Hypothalamus (tissue), 51 donors: ENCODE results near the gene PHLDA2.
A peak's percentile ranks its signal among the peaks of the same experiment; 100 is the strongest.
"Not testable (repeated sequence)": the region's sequence is repeated elsewhere in the genome, so short reads cannot be mapped to it uniquely, and the experiment has no call there.

Experiments
- DNase-seq, 51 donors: peaks; one replicate each; lab custom pipeline; 2025; lab: John Stamatoyannopoulos, UW

Gene PHLDA2

GRCh38 chr11:2945757-2946287, 16.6 kb upstream of the PHLDA2 start:
- DNase-seq: no peak

DNA sequence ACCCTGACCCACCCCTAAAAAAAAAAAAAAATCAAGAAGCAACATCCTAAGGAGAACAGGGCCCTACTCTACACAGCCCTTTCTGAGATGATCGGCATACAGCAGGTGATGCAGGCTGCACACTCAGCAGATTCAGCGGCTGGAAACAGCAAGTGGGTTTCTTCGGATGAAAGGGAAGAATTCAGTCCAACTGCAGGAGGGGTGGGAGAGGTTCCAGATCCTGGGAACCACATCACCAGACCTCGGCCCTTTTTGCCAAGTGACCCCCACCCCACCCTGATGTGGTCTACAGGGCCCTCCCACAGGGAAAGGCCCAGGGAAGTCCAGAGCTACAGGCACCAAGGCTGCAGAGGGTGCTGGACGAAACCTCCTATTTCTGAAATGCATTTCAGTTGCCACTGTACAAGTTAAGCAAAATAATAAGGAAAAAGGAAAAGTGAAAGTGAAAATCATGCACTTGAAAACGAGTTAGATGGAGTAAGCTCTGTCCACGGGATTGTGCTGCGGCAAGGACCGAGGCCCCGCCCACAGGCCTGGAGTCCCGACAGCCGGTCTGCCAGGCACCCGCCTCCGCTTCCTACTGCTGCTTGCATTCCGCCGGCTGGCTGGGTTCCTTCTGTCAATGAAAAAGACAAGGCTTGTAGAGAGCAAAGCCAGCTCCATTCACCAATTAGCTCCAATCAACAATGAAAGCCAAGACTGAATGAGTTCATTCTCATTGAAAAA, 16.0 kb upstream of the PHLDA2 start:
- DNase-seq: peak in 47 of 51 donors; percentile 13 to 92 (median 76)

DNA sequence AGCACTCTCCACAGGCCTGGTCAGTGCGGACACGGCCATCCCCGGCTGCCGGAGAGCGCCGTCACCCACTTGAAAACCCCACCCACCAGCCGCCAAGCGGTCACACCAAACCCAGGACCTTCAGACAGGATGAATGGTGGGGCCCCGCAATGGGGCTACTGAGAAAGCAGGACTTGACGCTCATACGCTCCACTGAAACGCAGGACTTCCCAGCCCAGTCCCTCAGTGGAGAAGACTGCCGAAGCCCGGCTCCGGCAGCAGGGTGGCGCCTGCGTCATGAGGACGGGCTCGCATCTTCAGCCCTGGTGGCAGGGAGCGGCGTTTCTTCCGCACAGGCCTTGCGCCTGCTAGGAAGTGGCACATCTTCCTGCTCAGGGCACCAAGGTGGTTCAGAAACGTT, 15.3 kb upstream of the PHLDA2 start:
- DNase-seq: no peak

DNA sequence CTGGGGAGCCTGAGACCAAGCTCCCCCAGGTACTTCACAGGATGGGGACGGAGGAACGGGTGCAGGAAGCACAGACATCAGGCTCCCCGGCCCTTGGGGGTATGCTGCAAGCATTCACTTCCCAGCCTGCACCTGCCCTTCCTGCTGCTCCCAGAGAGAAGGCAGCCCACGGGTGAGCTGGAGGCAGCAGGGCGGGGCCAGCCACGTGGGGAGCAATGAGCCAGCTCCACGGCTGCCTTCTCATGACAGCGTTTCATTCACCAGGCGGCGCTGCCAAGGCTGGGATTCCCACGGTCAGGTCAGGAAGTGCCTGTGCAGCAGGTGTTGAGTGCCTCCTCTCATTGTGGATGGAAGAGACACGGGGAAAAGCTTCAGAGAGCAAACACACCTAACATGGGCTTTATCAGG, 14.5 kb upstream of the PHLDA2 start:
- DNase-seq: peak in 5 of 51 donors; percentile 22 to 58 (median 30)

DNA sequence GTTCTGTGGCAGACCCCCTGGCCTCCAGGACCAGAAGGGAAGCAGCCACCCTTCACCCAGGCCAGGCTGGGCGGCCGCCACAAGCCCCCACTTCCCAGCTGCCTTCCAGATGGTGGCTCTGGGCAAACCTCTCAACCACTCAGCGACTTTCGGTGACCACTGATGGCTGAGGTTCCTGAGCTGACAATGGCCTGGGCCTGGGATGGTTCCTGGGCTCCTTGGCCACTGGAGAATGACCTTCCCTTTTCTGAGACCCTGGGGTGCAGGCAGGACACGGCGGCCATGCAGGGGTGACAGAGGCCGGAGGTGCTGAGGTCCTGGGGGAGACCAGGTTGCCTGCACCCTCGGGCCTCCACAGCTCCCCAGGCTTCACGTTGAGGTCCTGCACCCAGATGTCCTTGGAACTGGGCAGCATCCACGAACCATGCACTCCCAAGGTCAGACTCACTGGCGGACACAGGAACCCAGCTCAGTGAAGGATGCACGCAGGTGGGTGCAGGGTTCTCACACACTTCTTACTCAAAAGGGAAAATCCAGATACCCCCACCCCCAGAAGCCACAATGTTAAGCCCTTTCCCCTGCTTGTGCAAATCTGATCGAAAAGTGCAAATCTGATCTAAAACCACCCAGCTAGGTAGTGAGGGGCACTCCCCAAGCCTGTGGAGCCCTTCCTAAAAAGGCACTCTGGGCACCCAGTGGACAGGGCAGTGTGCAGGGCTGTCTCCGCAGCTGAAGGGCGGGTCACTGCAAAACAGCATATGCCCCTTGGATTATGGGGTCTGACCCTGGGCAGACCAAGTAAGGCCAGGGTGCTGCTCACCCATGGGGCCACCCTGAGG, 13.9 kb upstream of the PHLDA2 start:
- no peak for DNase-seq

DNA sequence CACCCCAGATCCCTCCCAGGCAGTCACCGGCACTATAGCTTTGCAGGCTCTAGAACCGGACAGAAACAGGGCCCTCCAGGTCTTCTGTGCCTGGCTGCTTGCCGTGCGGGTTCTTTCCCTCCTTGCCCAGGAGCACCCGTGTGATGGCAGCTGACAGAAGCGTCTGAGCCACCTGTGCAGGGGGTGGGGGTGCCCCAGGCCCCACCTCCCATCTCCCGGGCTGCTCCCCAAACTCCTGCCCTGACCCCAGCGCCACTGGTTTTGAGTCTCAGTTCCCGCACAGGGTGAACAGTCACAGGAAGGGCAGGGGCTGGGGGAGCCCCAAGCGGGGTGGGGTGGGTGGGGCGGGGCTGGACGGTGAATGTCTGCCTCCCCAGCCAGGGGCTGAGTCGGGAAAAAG, 13.2 kb upstream of the PHLDA2 start:
- DNase-seq: no peak

GRCh38 chr11:2940921-2941821, 12.0 kb upstream of the PHLDA2 start:
- no peak for DNase-seq

DNA sequence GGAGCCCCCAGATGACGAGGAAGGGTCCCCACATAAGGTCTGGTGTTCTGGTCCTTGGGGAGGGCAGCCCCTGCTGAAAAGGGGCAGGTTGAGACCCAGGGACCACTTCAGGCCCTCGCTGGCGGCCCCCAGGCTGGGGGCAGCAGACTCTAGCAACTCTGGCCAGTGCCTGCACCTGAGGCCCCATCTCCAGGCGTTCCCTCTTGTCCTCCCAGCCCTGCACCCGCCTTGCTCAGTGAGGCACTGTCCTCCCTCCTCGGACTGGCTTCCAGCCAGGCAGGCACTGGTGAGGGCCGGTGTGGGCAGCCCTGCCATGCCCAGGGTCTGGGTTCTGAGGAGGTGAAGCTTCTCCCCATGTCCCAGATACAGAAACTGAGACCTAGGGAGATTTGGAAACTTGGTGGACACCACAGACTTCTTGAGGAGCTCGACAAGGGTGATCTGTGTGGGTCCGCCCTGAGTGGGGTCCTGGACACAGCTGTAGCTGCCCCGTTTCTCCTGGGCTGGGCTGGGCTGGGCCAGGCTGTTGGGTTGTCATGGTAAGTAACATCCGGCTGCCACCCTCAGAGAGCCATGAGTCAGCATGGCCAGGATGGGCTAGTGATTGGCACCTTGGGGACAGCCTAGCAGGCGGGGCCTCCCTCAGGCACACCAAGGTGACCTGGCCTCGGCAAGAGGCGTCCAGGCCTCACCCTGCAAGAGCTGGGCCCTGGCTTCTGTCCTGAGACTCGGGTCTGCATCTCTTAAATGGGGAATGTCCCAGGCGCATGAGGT, 11.1 kb upstream of the PHLDA2 start:
- no peak for DNase-seq

GRCh38 chr11:2938458-2939418, 9.5 kb upstream of the PHLDA2 start:
- DNase-seq: not testable (repeated sequence)

DNA sequence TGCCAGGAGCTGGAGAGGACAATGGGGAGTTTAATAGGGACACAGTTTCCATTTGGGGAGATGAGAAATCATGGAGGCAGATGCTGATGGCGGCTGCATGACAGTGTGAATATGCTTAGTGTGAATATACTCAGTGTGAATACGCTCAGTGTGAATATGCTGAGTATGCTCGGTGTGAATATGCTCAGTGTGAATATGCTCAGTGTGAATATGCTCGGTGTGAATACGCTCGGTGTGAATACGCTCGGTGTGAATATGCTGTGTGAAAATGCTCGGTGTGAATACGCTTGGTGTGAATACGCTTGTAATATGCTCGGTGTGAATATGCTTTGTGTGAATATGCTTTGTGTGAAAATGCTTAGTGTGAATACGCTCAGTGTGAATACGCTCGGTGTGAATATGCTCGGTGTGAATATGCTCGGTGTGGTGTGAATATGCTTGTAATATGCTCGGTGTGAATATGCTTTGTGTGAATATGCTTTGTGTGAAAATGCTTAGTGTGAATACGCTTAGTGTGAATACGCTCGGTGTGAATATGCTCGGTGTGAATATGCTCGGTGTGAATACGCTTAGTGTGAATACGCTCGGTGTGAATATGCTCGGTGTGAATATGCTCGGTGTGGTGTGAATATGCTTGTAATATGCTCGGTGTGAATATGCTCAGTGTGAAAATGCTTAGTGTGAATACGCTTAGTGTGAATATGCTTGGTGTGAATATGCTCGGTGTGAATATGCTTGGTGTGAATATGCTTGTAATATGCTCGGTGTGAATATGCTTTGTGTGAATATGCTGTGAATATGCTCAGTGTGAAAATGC, 8.6 kb upstream of the PHLDA2 start:
- not testable (repeated sequence) for DNase-seq

GRCh38 chr11:2934611-2935239, 5.5 kb upstream of the PHLDA2 start:
- DNase-seq: no peak

DNA sequence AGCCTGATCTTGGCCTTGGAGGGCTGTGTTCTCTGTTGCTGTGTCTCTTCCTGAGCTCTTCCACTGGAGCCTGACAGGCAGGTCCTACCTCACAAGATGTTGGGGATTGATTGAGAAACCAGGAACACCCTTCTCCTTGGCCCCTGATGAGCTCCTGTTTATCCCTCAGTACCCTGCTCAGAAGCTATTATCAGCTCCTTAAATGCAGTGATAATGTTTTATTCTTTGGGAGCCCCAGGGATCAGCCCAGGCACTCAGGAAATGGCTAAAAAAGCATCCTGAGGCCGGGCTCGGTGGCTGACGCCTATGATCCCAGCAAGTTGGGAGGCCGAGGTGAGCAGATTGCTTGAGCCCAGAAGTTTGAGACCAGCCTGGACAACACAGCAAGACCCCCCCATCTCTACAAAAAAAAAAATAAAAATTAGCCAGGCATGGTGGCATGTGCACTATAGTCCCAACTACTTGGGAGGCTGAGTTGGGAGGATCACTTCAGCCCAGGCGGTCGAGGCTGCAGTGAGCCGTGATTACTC, 4.9 kb upstream of the PHLDA2 start:
- no peak for DNase-seq

DNA sequence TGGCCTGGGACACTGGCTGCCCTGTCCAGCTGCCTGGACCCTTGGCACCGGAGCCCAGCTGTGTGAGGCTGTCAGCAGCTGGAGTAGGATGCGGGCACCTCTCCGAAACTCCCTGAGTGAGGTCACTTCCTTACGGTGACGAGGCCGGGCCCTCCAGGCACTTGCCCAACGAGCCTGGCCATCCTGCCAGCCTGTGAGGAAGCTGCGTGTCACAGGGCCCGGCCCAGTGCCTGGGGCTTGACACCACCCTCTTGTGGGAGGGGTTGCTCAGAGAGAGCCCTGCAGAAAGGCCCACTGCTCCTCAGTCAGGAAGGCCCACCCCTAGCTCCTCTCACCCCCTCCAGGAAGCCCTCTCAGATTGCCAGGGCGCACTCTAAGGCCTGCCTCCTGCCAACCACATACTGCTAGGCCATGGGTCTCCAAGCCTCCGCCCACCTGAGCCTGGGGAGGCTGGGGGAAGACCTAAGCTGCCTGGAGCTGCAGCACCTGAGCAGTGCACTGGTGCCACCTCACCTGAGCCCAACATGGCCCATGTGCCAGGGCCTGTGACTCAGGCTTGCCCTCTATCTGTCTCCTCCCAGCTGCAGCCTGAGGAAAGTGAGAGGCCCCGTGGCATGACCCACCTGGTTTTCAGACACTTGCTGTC, 4.3 kb upstream of the PHLDA2 start:
- DNase-seq: peak in 7 of 51 donors; percentile 23 to 48 (median 28)

GRCh38 chr11:2932850-2933251, 3.6 kb upstream of the PHLDA2 start:
- DNase-seq: no peak

DNA sequence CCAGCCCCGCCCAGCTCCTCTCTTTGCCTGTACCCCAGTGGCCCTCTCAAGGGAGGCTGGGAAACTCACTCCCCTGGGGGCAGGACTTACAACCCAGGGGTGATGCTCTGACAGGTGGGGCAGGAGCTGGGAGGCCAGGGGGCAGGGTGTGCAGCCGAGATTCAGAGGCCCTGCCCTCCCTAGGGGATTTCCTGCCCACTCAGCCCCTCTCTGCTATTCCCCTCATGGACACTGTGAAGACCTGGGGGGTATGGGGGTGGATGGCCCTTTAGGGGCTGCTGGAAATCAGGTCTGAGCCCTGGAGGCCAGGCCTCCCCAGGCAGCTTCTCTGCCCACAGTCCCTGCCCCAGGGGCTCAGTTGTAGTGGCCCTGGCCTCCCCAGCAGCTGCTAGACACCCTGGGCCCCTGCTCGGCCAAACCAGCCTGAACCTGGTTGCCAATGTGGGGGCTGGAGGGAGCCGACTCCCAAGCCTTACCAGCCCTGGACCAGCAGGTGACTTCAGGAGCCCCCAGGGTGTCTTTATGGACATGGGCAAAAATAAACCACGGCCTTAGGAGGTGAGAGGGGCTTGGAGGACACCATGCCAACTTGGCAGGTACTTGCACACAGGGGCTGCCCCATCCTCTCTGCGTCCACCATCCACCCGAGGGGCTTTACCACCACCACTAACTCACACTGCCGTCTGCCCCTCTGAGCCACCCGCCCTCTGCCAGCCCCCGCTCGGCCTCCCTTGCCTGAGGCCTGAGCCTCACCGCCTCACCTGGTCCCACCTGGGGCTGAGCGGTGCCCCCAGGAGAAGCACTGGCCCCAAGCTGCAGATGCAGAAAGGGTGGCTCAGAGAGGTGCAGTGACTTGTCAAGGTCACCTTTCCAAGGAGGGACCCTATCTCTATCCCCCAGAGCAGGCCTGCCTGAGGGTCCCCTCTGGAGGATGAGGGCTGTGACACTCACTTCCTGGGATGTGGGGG, 2.8 kb upstream of the PHLDA2 start:
- no peak for DNase-seq

GRCh38 chr11:2931420-2931746, 2.2 kb upstream of the PHLDA2 start:
- DNase-seq: no peak
